C4-2B (cell line): Measurements from ENCODE around the gene HDAC4.

Experiments used
- ZFX ChIP-seq: fragments of 450-650 bp; IDR thresholded peaks from 2 replicates; pipeline ENCODE4 v1.6.1; 2017
- TF ChIP-seq, protein P1 (sequence below): fragments of 450-650 bp; conservative IDR thresholded peaks from 2 replicates; pipeline ENCODE4 v1.5.1; 2017; ENCODE audit warnings: mild to moderate bottlenecking

DNA sequence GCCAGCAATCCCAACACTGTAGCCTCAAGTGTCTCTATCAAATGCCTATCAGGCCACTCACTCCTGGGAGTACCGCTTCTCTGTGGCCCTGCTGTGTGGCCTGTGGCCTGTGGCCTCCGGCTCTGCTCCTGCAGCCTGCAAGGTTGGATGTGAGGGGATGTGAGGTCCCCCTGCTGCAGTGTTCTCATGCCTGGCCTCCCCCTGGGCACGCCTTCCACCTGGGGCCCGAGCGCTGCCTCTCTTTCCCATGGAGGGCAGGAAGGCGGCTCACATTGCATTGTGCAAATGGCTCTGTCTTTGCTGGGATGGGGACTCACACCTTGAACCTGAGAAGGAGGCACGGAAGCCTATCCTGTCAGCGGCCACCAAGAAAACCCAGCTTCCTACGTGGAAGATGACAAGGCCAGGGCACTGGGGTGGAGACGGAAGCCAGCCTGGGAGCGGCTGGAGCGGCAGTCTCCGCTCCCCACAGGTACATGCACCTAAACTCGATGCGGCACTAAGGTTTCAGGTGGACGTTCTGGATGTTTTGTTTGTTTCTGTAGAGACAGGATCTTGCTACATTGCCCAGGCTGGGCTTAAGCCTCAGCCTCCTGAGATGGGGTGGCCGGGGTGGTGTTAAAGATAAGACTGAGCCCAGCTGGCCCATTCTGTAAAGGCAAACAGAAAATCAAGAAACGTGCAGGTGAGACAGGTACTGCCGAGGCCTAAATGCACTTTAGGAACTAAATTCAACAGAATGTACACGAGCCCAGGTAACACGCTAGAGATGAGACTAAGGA is 140.1 kb downstream of the HDAC4 start:
- TF ChIP-seq, protein P1, sequence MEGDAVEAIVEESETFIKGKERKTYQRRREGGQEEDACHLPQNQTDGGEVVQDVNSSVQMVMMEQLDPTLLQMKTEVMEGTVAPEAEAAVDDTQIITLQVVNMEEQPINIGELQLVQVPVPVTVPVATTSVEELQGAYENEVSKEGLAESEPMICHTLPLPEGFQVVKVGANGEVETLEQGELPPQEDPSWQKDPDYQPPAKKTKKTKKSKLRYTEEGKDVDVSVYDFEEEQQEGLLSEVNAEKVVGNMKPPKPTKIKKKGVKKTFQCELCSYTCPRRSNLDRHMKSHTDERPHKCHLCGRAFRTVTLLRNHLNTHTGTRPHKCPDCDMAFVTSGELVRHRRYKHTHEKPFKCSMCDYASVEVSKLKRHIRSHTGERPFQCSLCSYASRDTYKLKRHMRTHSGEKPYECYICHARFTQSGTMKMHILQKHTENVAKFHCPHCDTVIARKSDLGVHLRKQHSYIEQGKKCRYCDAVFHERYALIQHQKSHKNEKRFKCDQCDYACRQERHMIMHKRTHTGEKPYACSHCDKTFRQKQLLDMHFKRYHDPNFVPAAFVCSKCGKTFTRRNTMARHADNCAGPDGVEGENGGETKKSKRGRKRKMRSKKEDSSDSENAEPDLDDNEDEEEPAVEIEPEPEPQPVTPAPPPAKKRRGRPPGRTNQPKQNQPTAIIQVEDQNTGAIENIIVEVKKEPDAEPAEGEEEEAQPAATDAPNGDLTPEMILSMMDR = no peak
- TF ChIP-seq ZFX = no peak
